H1 (cell line): ENCODE results near the gene IL1RAP. TPM values are rescaled to one million over a fixed set of nuclear protein-coding genes. Genes with fewer than 3 reads are reported as not detected.

Source experiments
- CTCF ChIA-PET: fragments of 300-600 bp; sonication (Branson Sonifier 250); formaldehyde crosslinking; loops from one replicate; lab custom pipeline; 2021; ENCODE audit not compliant: partially characterized antibody; lab: Charles Lee
- POLR2A ChIA-PET: fragments of 300-600 bp; sonication (Branson Sonifier 250); formaldehyde crosslinking; loops from one replicate; lab custom pipeline; 2021; ENCODE audit warnings: inconsistent platforms; ENCODE audit not compliant: partially characterized antibody; lab: Charles Lee
- DNase-seq, 2 experiments: peaks; one replicate each; pipeline versions ENCODE4 v3.0.0 to v3.0.0-alpha.2; 2010 to 2022; ENCODE audit warnings: low spot score in 2 of 2, low read depth in 1 of 2, mixed read lengths in 1 of 2
- FAIRE-seq: peaks from 2 replicates; lab custom pipeline; 2011; peaks lifted over from hg19 to GRCh38; lab: Jason Lieb, UNC
- H2AFZ ChIP-seq: 2 replicates; pipeline ENCODE4 v1.8.1; 2012; ENCODE audit warnings: low read length, inconsistent platforms
- H2AK5ac ChIP-seq: 2 replicates; pipeline ENCODE4 v1.6.1; 2013; ENCODE audit warnings: low read depth, low read length
- H2BK120ac ChIP-seq: replicated peaks from 2 replicates; pipeline ENCODE3; 2013; ENCODE audit warnings: low read depth, low read length, inconsistent platforms
- H2BK12ac ChIP-seq: 2 replicates; pipeline ENCODE4 v1.6.1; 2013; ENCODE audit warnings: low read depth, low read length
- H2BK15ac ChIP-seq: 2 replicates; pipeline ENCODE4 v1.6.1; 2013; ENCODE audit warnings: low read length
- H2BK20ac ChIP-seq: 2 replicates; pipeline ENCODE4 v1.6.1; 2013; ENCODE audit warnings: low read length
- H2BK5ac ChIP-seq: 2 replicates; pipeline ENCODE4 v1.6.1; 2013; ENCODE audit warnings: low read depth, low read length
- H3K14ac ChIP-seq: 2 replicates; pipeline ENCODE4 v1.6.1; 2013; ENCODE audit warnings: inconsistent platforms; ENCODE audit not compliant: insufficient read length
- H3K18ac ChIP-seq: 2 replicates; pipeline ENCODE4 v1.6.1; 2013; ENCODE audit warnings: low read length; ENCODE audit errors: extremely low read depth
- H3K23ac ChIP-seq: 2 replicates; pipeline ENCODE4 v1.6.1; 2013; ENCODE audit warnings: inconsistent platforms; ENCODE audit not compliant: insufficient read length
- H3K23me2 ChIP-seq: 2 replicates; pipeline ENCODE4 v1.6.1; 2013; ENCODE audit warnings: low read depth, low read length
- H3K27ac ChIP-seq: 2 replicates; pipeline ENCODE4 v1.6.1; 2011; ENCODE audit warnings: low read depth, low read length, inconsistent platforms
- H3K27me3 ChIP-seq, 4 experiments: replicated peaks in 1 of 4; 1 replicate in 1 of 4; 2 replicates in 3 of 4; pipeline versions ENCODE4 v1.6.1 to v1.8.1; 2011 to 2013; ENCODE audit warnings: low read length in 3 of 4, mild to moderate bottlenecking in 3 of 4, inconsistent platforms in 2 of 4, mixed read lengths in 2 of 4, moderate library complexity in 1 of 4; ENCODE audit not compliant: control insufficient read depth in 3 of 4, insufficient read depth in 3 of 4; ENCODE audit errors: extremely low read depth in 1 of 4
- H3K36me3 ChIP-seq, 4 experiments: 2 replicates each; pipeline versions ENCODE4 v1.6.1 to v1.8.1; 2011 to 2013; ENCODE audit warnings: mild to moderate bottlenecking in 4 of 4, low read length in 3 of 4, moderate library complexity in 2 of 4, control low read depth in 1 of 4, inconsistent platforms in 1 of 4; ENCODE audit not compliant: insufficient read depth in 4 of 4, control insufficient read depth in 2 of 4
- H3K4ac ChIP-seq: replicated peaks from 2 replicates; pipeline ENCODE3; 2013; ENCODE audit warnings: low read length, low read depth, mixed read lengths, inconsistent platforms; ENCODE audit not compliant: insufficient read length
- H3K4me1 ChIP-seq, 4 experiments: replicated peaks in 1 of 4; 1 replicate in 1 of 4; 2 replicates in 3 of 4; pipeline versions ENCODE4 v1.6.1 to v1.8.1; 2011 to 2013; ENCODE audit warnings: low read length in 3 of 4, inconsistent platforms in 2 of 4, mixed read lengths in 1 of 4; ENCODE audit not compliant: insufficient read depth in 4 of 4, control insufficient read depth in 3 of 4
- H3K4me2 ChIP-seq, 2 experiments: 2 replicates each; pipeline versions ENCODE4 v1.6.1 to v1.8.1; 2011 to 2013; ENCODE audit warnings: low read depth in 2 of 2, low read length in 2 of 2, control low read depth in 1 of 2, inconsistent platforms in 1 of 2, mild to moderate bottlenecking in 1 of 2; ENCODE audit not compliant: insufficient read depth in 1 of 2
- H3K4me3 ChIP-seq, 4 experiments: fragments of 200-600, 300-600 bp in 1 of 4; sonication (generic), shearing (Covaris generic), sonication (Bioruptor Twin) in 1 of 4; 2 replicates each; pipeline versions ENCODE4 v1.5.1 to v1.8.1; 2011 to 2016; ENCODE audit warnings: low read length in 4 of 4, low read depth in 3 of 4, control low read depth in 2 of 4, inconsistent platforms in 2 of 4, mild to moderate bottlenecking in 2 of 4, mixed read lengths in 1 of 4, moderate library complexity in 1 of 4; ENCODE audit not compliant: insufficient read depth in 2 of 4; ENCODE audit errors: extremely low read depth in 1 of 4
- H3K56ac ChIP-seq: replicated peaks from 2 replicates; pipeline ENCODE3; 2013; ENCODE audit warnings: low read depth, mild to moderate bottlenecking, mixed read lengths, low read length, inconsistent platforms; ENCODE audit not compliant: insufficient read length
- H3K79me1 ChIP-seq: 2 replicates; pipeline ENCODE4 v1.6.1; 2013; ENCODE audit warnings: low read depth, low read length, control low read depth
- H3K79me2 ChIP-seq, 2 experiments: 2 replicates each; pipeline versions ENCODE4 v1.6.1 to v1.8.1; 2012 to 2013; ENCODE audit warnings: low read length in 2 of 2, mild to moderate bottlenecking in 2 of 2, inconsistent platforms in 1 of 2; ENCODE audit not compliant: insufficient read depth in 2 of 2, control insufficient read depth in 1 of 2
- H3K9ac ChIP-seq, 4 experiments: replicated peaks in 1 of 4; 1 replicate in 1 of 4; 2 replicates in 3 of 4; pipeline versions ENCODE4 v1.6.1 to v1.8.1; 2011 to 2013; ENCODE audit warnings: low read depth in 3 of 4, low read length in 3 of 4, control low read depth in 2 of 4, mild to moderate bottlenecking in 2 of 4, moderate library complexity in 2 of 4, inconsistent platforms in 1 of 4; ENCODE audit errors: extremely low read depth in 1 of 4
- H3K9me3 ChIP-seq, 2 experiments: 2 replicates each; pipeline versions ENCODE4 v1.6.1 to v1.8.1; 2012 to 2013; ENCODE audit warnings: mild to moderate bottlenecking in 2 of 2, moderate library complexity in 2 of 2, control low read depth in 1 of 2, inconsistent platforms in 1 of 2, low read depth in 1 of 2, low read length in 1 of 2, mixed read lengths in 1 of 2; ENCODE audit not compliant: insufficient read depth in 2 of 2
- H4K20me1 ChIP-seq, 2 experiments: replicated peaks in 1 of 2; 2 replicates each; pipeline versions ENCODE3 to v1.8.1; 2011 to 2013; ENCODE audit warnings: inconsistent platforms in 2 of 2, low read length in 2 of 2, mild to moderate bottlenecking in 1 of 2; ENCODE audit not compliant: insufficient read depth in 2 of 2, control insufficient read depth in 1 of 2
- H4K5ac ChIP-seq: 2 replicates; pipeline ENCODE4 v1.6.1; 2013; ENCODE audit warnings: low read length, low read depth, mixed read lengths, inconsistent platforms; ENCODE audit not compliant: insufficient read length
- H4K8ac ChIP-seq: 2 replicates; pipeline ENCODE4 v1.8.0; 2013; ENCODE audit warnings: mild to moderate bottlenecking, moderate library complexity, low read length, inconsistent platforms; ENCODE audit not compliant: insufficient read depth; ENCODE audit errors: extremely low read depth
- H4K91ac ChIP-seq: replicated peaks from 2 replicates; pipeline ENCODE3; 2013; ENCODE audit warnings: low read length, mixed read lengths, inconsistent platforms; ENCODE audit not compliant: insufficient read length
- CBX5 ChIP-seq: fragments of 300-800, 300-1000 bp; sonication (generic); IDR thresholded peaks from 2 replicates; pipeline ENCODE4 v1.7.1; 2016; ENCODE audit warnings: antibody characterized with exemption, low read length, low read depth
- CBX8 ChIP-seq: fragments of 300-800, 300-1000 bp; sonication (generic); IDR thresholded peaks from 2 replicates; pipeline ENCODE4 v1.7.1; 2016; ENCODE audit warnings: low read depth, low read length, borderline replicate concordance
- CREB1 ChIP-seq: IDR thresholded peaks from 2 replicates; pipeline ENCODE4 v1.6.1; 2012; ENCODE audit warnings: inconsistent platforms
- FOSL1 ChIP-seq: IDR thresholded peaks from 2 replicates; pipeline ENCODE4 v1.6.1; 2011; ENCODE audit warnings: mild to moderate bottlenecking, low read depth, low read length, moderate library complexity; ENCODE audit not compliant: insufficient read depth
- GABPA ChIP-seq: IDR thresholded peaks from 2 replicates; pipeline ENCODE4 v1.6.1; 2011; ENCODE audit warnings: mild to moderate bottlenecking, low read length, moderate library complexity, borderline replicate concordance; ENCODE audit not compliant: insufficient read depth
- HDAC6 ChIP-seq: IDR thresholded peaks from one replicate; pipeline ENCODE4 v1.7.1; 2012; ENCODE audit warnings: low read depth, mild to moderate bottlenecking, inconsistent platforms, low read length, moderate library complexity
- KDM5A ChIP-seq: fragments of 200-600 bp; IDR thresholded peaks from 2 replicates; pipeline ENCODE4 v1.7.1; 2012; ENCODE audit warnings: mild to moderate bottlenecking, low read length, inconsistent platforms, mixed read lengths
- MAFK ChIP-seq: IDR thresholded peaks from 2 replicates; pipeline ENCODE4 v1.6.1; 2012; ENCODE audit warnings: low read depth, mild to moderate bottlenecking, improper control_type of control experiment, low read length
- PHF8 ChIP-seq: fragments of 200-600 bp; sonication (generic); conservative IDR thresholded peaks from 2 replicates; pipeline ENCODE4 v1.7.1; 2012; ENCODE audit warnings: low read depth, mild to moderate bottlenecking, inconsistent platforms, low read length, moderate library complexity
- POLR2AphosphoS5 ChIP-seq: IDR thresholded peaks from 2 replicates; pipeline ENCODE4 v1.6.1; 2011; ENCODE audit warnings: low read depth, low read length
- RNF2 ChIP-seq: fragments of 200-900, 300-1000 bp; sonication (generic); IDR thresholded peaks from 2 replicates; pipeline ENCODE4 v1.7.1; 2016; ENCODE audit warnings: borderline replicate concordance, low read depth, mild to moderate bottlenecking, antibody characterized with exemption, low read length; ENCODE audit not compliant: poor library complexity, severe bottlenecking; ENCODE audit errors: missing control alignments
- RXRA ChIP-seq: IDR thresholded peaks from 2 replicates; pipeline ENCODE4 v1.6.1; 2011; ENCODE audit warnings: low read depth, mild to moderate bottlenecking, low read length, moderate library complexity; ENCODE audit not compliant: insufficient read depth
- TBP ChIP-seq: IDR thresholded peaks from 2 replicates; pipeline ENCODE4 v1.6.1; 2011; ENCODE audit warnings: low read depth, low read length, improper control_type of control experiment
- ZNF274 ChIP-seq: IDR thresholded peaks from 2 replicates; pipeline ENCODE4 v1.7.0; 2012; ENCODE audit warnings: low read length, borderline replicate concordance; ENCODE audit errors: extremely low read depth
- polyA plus RNA-seq, 7 experiments: library from polyadenylated mRNA; depleted of rRNA in 3 of 7; stranded (reverse) in 5 of 7; unstranded in 2 of 7; fragments of >200 nt in 5 of 7; fragments of 200-250 nt in 2 of 7; gene quantifications; 1 replicate in 5 of 7; 2 replicates in 1 of 7; 4 replicates in 1 of 7; pipeline versions ENCODE4 v1.2.1 to v1.2.3, GENCODE V29; 2011 to 2013; ENCODE audit warnings: missing spikeins in 2 of 7, mixed read lengths in 2 of 7
- total RNA-seq: library from RNA; stranded (reverse); fragmentation: NEBNext Ultra II Directional; extraction: Animal tissue kit (Norgen Biotek cat#: 25700); gene quantifications from 2 replicates; pipeline ENCODE4 v1.2.1, GENCODE V29; 2021

Gene IL1RAP
- total and polyA plus RNA-seq, 2 of the 8 experiments (the other 6 are each of a cell fraction or from before 2014, with no cell fraction given) = 2.4 to 3.9 TPM

DNA sequence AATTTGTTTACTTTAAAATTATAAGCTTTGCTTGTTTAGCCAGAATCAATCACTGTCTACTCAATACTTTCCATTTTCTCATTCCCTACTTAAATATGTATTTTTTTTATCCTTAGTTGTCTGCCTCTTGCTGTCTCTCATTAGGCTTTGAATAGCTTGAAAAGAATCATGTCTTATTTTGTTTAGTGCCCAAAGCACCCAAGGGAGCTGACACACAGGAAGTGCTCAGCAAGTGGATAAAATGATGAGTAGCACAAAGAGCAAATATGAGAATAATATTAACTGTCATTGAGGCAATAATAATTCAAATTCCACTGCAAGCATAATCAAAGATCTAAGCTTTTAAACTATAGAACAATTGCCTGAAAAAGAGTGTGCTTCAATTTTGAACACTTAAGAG, 19.0 kb upstream of the IL1RAP start:
- Histone ChIP-seq H2AFZ (no peak overlapping the region), H3K23ac (no peak overlapping the region), H2BK12ac (no peak overlapping the region), H3K18ac (no peak overlapping the region), H3K4me2 (no peak overlapping the region), H3K79me2 (no peaks in the 10 kb centered on the region), H2BK5ac (no peak overlapping the region), H2AK5ac (no peak overlapping the region), H3K4me1 (no peaks in the 10 kb centered on the region), H3K14ac (no peak overlapping the region), H2BK20ac (no peak overlapping the region), H3K27ac (no peak overlapping the region), H3K4me3 (no peak overlapping the region)
- ChIA-PET POLR2A (no interaction called here), CTCF (interaction anchor here (0.9 to 1.4 kb wide), 3 partner anchors 9 to 206 kb away, joined by 3 read pairs; no protein-coding TSS in a partner anchor)
- TF ChIP-seq ZNF274 (no peak), HDAC6 (no peak), MAFK (no peak), TBP (no peak), GABPA (no peak), FOSL1 (no peak), CBX5 (no peak), KDM5A (no peak), PHF8 (no peak), POLR2AphosphoS5 (no peak), CREB1 (no peak), RXRA (no peak), RNF2 (no peak), CBX8 (no peak)
- TF ChIP-seq, all 59 proteins: peak for 0
- FAIRE-seq (no peak), DNase-seq (no peak)
- Histone ChIP-seq H3K4ac (no peak overlapping the region), H4K5ac (no peak overlapping the region), H3K23me2 (no peaks in the 10 kb centered on the region; the same call in 1 of the 2 replicates), H3K27me3 (no peaks in the 10 kb centered on the region), H3K79me1 (no peaks in the 10 kb centered on the region), H4K20me1 (no peaks in the 10 kb centered on the region), H3K36me3 (no peaks in the 10 kb centered on the region), H4K91ac (no peak overlapping the region), H3K9me3 (no peaks in the 10 kb centered on the region), H4K8ac (no peak overlapping the region), H2BK15ac (no peak overlapping the region), H3K9ac (no peak overlapping the region), H3K56ac (no peak overlapping the region), H2BK120ac (no peak overlapping the region)
